Measurements from ENCODE around the gene TUBE1.
A peak's percentile ranks its signal among the peaks of the same experiment; 100 is the strongest.

The TUBE1 gene

DNA sequence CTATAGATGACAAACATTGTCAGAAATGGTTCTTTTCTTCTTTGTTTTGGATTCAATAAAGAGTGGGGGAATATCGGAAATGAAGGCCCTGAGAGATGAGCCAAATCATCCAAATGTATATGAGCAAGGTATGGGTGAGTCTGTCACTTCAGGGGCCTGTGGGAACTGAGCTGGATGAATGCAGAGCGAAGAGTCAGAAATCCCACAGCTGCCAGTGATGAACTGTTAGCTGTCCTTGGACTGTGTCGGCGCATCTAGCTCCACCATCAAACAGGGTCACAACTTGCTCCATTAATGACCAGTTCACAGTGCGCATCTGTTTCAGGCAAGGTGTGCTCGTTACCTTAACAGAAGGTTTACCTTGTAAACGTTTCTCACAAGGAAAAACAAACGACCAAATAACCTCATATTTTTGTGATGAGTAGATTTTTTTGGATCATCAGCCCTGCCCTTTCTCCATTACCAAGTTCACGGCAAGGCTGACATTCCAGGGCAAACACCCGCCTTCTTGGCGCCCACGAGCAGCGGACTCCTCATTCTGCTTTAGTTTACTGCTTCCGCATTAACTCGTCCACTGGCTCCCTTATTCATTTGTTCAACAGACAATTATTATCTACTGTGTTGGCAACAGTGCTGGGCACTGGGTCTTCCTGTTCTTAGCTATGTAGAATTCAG is 48.4 kb downstream of the TUBE1 start:
- no peak overlapping the region for H3K9ac ChIP-seq
- no peaks in the 10 kb centered on the region for H3K27me3 ChIP-seq (ENCODE audit: control insufficient read depth, insufficient read depth, low read length)
- no peak overlapping the region for H3K27ac ChIP-seq
- H3K4me3 ChIP-seq (ENCODE audit: low read depth, low read length), result no peak overlapping the region
- no peak overlapping the region for H3K4me2 ChIP-seq (ENCODE audit: low read length)
- peaks cover 5% of the 10 kb centered on the region for H3K4me1 ChIP-seq
- H3K9me3 ChIP-seq (ENCODE audit: control insufficient read depth, low read length), result no peaks in the 10 kb centered on the region
- no peaks in the 10 kb centered on the region for H3K36me3 ChIP-seq (ENCODE audit: control insufficient read depth, insufficient read depth, low read length)
- TF ChIP-seq, protein P1, sequence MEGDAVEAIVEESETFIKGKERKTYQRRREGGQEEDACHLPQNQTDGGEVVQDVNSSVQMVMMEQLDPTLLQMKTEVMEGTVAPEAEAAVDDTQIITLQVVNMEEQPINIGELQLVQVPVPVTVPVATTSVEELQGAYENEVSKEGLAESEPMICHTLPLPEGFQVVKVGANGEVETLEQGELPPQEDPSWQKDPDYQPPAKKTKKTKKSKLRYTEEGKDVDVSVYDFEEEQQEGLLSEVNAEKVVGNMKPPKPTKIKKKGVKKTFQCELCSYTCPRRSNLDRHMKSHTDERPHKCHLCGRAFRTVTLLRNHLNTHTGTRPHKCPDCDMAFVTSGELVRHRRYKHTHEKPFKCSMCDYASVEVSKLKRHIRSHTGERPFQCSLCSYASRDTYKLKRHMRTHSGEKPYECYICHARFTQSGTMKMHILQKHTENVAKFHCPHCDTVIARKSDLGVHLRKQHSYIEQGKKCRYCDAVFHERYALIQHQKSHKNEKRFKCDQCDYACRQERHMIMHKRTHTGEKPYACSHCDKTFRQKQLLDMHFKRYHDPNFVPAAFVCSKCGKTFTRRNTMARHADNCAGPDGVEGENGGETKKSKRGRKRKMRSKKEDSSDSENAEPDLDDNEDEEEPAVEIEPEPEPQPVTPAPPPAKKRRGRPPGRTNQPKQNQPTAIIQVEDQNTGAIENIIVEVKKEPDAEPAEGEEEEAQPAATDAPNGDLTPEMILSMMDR (IDR thresholded peaks at IDR 0.05), result no peak
- no peak overlapping the region for H2AFZ ChIP-seq
- no peaks in the 10 kb centered on the region for H3K79me2 ChIP-seq

DNA sequence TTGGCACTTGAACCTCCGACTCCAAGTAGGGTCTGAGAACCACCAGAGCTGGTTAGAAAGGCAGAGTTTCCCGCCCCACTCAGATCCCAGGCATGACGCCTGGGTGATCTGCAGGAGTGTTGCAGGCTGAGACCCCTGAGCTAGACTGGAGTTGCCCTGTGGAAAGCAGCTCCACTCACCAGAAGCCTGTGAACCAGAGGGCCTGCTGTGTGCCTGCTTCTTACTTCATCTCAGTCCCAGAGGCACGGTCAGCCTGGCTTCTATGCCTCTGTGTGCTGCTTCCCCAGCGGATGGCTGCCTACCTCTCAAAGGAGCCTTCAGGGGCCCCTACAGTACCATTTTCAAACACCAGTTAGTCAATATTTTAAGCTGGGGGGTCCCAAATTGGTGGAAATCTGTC is 49.0 kb downstream of the TUBE1 start:
- TF ChIP-seq, protein P1 (IDR thresholded peaks at IDR 0.05), result no peak
- H3K79me2 ChIP-seq, result no peaks in the 10 kb centered on the region
- no peak overlapping the region for H3K27ac ChIP-seq
- H3K4me3 ChIP-seq (ENCODE audit: low read depth, low read length), result no peak overlapping the region
- no peak overlapping the region for H3K9ac ChIP-seq
- peaks cover 4% of the 10 kb centered on the region for H3K4me1 ChIP-seq
- no peak overlapping the region for H3K4me2 ChIP-seq (ENCODE audit: low read length)
- H3K27me3 ChIP-seq (ENCODE audit: control insufficient read depth, insufficient read depth, low read length), result no peaks in the 10 kb centered on the region
- no peak overlapping the region for H2AFZ ChIP-seq
- no peaks in the 10 kb centered on the region for H3K36me3 ChIP-seq (ENCODE audit: control insufficient read depth, insufficient read depth, low read length)
- no peaks in the 10 kb centered on the region for H3K9me3 ChIP-seq (ENCODE audit: control insufficient read depth, low read length)

DNA sequence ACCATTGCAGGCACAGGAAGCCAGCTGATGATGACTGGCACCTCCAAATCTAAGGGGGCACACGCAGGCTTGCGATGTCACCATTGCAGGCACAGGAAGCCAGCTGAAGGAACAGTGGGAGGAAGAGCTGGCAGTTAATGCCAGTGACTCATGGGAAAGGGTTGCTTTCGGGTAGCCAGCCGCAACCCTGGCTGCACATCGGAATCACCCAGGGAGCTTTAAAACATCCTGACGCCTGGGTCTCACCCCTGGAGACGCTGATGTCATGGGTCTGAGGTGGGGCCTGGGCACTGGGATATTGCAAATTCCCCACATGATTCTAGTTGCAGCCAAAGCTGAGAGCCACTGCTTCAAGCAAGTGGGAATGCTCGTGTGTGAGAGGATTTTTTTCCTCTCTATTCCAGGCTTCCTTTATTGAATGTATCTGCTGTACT is 49.5 kb downstream of the TUBE1 start:
- Histone ChIP-seq H3K9me3 (ENCODE audit: control insufficient read depth, low read length) (no peaks in the 10 kb centered on the region), H3K27me3 (ENCODE audit: control insufficient read depth, insufficient read depth, low read length) (no peaks in the 10 kb centered on the region), H3K4me2 (ENCODE audit: low read length) (no peak overlapping the region), H3K4me3 (ENCODE audit: low read depth, low read length) (no peak overlapping the region), H3K27ac (no peak overlapping the region), H3K36me3 (ENCODE audit: control insufficient read depth, insufficient read depth, low read length) (no peaks in the 10 kb centered on the region), H2AFZ (no peak overlapping the region), H3K9ac (no peak overlapping the region), H3K79me2 (no peaks in the 10 kb centered on the region), H3K4me1 (peaks cover 2% of the 10 kb centered on the region)
- TF ChIP-seq, protein P1 (IDR thresholded peaks at IDR 0.05), result no peak

DNA sequence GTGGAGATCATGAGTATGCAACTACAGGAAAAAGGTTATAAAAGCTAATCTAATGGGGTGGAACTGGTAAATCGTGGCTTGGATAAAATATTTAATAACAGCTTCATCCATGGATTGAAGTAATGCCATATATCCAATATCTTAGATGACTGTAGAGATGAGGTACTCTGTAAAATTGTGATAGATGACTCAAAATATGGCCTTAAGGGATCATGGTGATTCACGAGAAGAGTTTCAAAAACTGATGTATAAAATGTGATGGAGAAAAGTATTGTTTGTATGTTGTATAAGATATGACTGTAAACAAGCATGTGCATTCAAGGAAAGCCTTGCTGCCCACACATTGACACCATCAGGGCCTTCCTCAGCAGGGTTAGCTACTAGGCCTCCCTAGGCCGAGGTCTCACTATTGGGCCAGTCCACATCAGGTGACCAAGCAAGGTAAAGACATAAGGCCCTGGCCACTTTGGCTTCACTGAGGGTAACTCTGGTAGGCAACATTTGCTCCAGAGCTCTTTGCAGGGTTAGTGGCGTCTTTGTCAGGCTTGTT is 51.1 kb downstream of the TUBE1 start:
- H3K4me3 ChIP-seq (ENCODE audit: low read depth, low read length), result no peak overlapping the region
- TF ChIP-seq, protein P1 (IDR thresholded peaks at IDR 0.05), result no peak
- no peaks in the 10 kb centered on the region for H3K36me3 ChIP-seq (ENCODE audit: control insufficient read depth, insufficient read depth, low read length)
- no peak overlapping the region for H3K27ac ChIP-seq
- no peaks in the 10 kb centered on the region for H3K27me3 ChIP-seq (ENCODE audit: control insufficient read depth, insufficient read depth, low read length)
- no peaks in the 10 kb centered on the region for H3K4me1 ChIP-seq
- H2AFZ ChIP-seq, result no peak overlapping the region
- no peaks in the 10 kb centered on the region for H3K9me3 ChIP-seq (ENCODE audit: control insufficient read depth, low read length)
- H3K9ac ChIP-seq, result no peak overlapping the region
- no peak overlapping the region for H3K4me2 ChIP-seq (ENCODE audit: low read length)
- H3K79me2 ChIP-seq, result no peaks in the 10 kb centered on the region

DNA sequence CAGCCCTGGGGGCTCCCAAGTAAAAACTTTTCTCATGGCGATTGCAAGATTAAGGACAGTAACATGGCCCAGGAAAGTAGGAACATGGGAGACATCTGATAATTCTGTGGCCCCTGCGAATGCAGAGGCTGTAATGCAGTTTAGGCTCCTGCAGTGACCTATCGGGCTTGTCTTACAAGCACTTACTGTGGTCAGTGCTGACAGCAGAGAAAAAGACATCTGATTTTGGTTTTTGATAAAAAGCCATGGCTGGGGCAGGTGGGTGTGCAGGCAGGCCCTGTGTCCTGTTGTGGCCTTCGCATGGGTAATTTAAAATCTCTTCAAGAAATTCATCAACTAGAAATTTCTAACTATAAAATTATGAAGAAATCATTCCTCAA is 52.7 kb downstream of the TUBE1 start:
- Histone ChIP-seq H3K36me3 (ENCODE audit: control insufficient read depth, insufficient read depth, low read length) (no peaks in the 10 kb centered on the region), H2AFZ (peak overlapping the region; percentile 40), H3K79me2 (no peaks in the 10 kb centered on the region), H3K4me1 (no peaks in the 10 kb centered on the region), H3K9me3 (ENCODE audit: control insufficient read depth, low read length) (no peaks in the 10 kb centered on the region), H3K9ac (no peak overlapping the region), H3K27ac (no peak overlapping the region), H3K4me3 (ENCODE audit: low read depth, low read length) (no peak overlapping the region), H3K27me3 (ENCODE audit: control insufficient read depth, insufficient read depth, low read length) (no peaks in the 10 kb centered on the region), H3K4me2 (ENCODE audit: low read length) (no peak overlapping the region)
- TF ChIP-seq, protein P1 (IDR thresholded peaks at IDR 0.05), result no peak
